ENCODE results near the gene YIF1A. TPM values are rescaled to one million over a fixed set of nuclear protein-coding genes. Genes with fewer than 3 reads are reported as not detected.

Gene YIF1A
- total and polyA plus RNA-seq, 4 donors, result 46.6 to 128 (median 114) TPM

- ATAC-seq (ENCODE audit: insufficient read depth, low FRiP score), result no peak
- no peak for TF ChIP-seq CTCF (IDR thresholded peaks at IDR 0.05; ENCODE audit: control extremely low read depth, extremely low read depth)
- Histone ChIP-seq H3K27me3 (ENCODE audit: control insufficient read depth in 3 of 3, insufficient read depth in 3 of 3, low read length in 2 of 3) (no peaks in the 10 kb centered on the region), H3K36me3 (ENCODE audit: control insufficient read depth in 4 of 4, insufficient read depth in 4 of 4, low read length in 4 of 4) (peaks cover 0 to 3% (median 0%) of the 10 kb centered on the region in 4 donors), H3K9ac (ENCODE audit: insufficient read depth in 1 of 2, low read length in 2 of 2) (peak within 1 kb of the TSS in 1 of 2 donors; percentile 79), H3K4me3 (peak within 1 kb of the TSS; percentile 19), H3K27ac (ENCODE audit: low read depth in 1 of 2, low read length in 1 of 2) (peak within 1 kb of the TSS; percentile 63 to 88), H3K9me3 (ENCODE audit: control insufficient read depth in 4 of 4, insufficient read depth in 3 of 4, low read length in 3 of 4) (no peaks in the 10 kb centered on the region), H3K4me1 (ENCODE audit: control insufficient read depth in 5 of 5, insufficient read depth in 5 of 5, low read length in 5 of 5) (peaks cover 0 to 44% (median 18%) of the 10 kb centered on the region in 5 donors)
- DNase-seq, result peak; percentile 93 to 98 (median 95)
- 10 to 13% methylated on average over 19 to 29 of the region's 29 CpGs for WGBS, 2 donors
These were observed 27.9 kb upstream of the YIF1A start, which contains the start of gene CD248 for GRCh38 chr11:66316849-66317251. Gene CD248, minus strand, starts transcription at chr11:66317044. Its CDS starts 17 bp downstream, at chr11:66317027.

GRCh38 chr11:66315921-66316811 lies 27.2 kb upstream of the YIF1A start:
- H3K27ac ChIP-seq (ENCODE audit: low read depth in 1 of 2, low read length in 1 of 2), result peak overlapping the region in 1 of 2 donors; percentile 54
- H3K4me1 ChIP-seq (ENCODE audit: control insufficient read depth in 5 of 5, insufficient read depth in 5 of 5, low read length in 5 of 5), result peaks cover 0 to 44% (median 18%) of the 10 kb centered on the region in 5 donors
- no peak for ATAC-seq (ENCODE audit: insufficient read depth, low FRiP score)
- H3K4me3 ChIP-seq, result peak overlapping the region; percentile 19
- 70 to 84% methylated on average over 52 of the region's 52 CpGs for WGBS, 2 donors
- no peaks in the 10 kb centered on the region for H3K9me3 ChIP-seq (ENCODE audit: control insufficient read depth in 4 of 4, insufficient read depth in 3 of 4, low read length in 3 of 4)
- TF ChIP-seq CTCF (IDR thresholded peaks at IDR 0.05; ENCODE audit: control extremely low read depth, extremely low read depth), result no peak
- DNase-seq, result peak in 2 of 3 donors; percentile 30 to 38
- no peaks in the 10 kb centered on the region for H3K27me3 ChIP-seq (ENCODE audit: control insufficient read depth in 3 of 3, insufficient read depth in 3 of 3, low read length in 2 of 3)
- H3K36me3 ChIP-seq (ENCODE audit: control insufficient read depth in 4 of 4, insufficient read depth in 4 of 4, low read length in 4 of 4), result peaks cover 0 to 3% (median 0%) of the 10 kb centered on the region in 4 donors
- peak overlapping the region in 1 of 2 donors; percentile 46 for H3K9ac ChIP-seq (ENCODE audit: insufficient read depth in 1 of 2, low read length in 2 of 2)

GRCh38 chr11:66315498-66315885 lies 26.5 kb upstream of the YIF1A start:
- DNase-seq, result no peak

More at GRCh38 chr11:66315498-66315885, 26.5 kb upstream of the YIF1A start:
- Histone ChIP-seq H3K9me3 (ENCODE audit: control insufficient read depth in 4 of 4, insufficient read depth in 3 of 4, low read length in 3 of 4) (no peaks in the 10 kb centered on the region), H3K36me3 (ENCODE audit: control insufficient read depth in 4 of 4, insufficient read depth in 4 of 4, low read length in 4 of 4) (peaks cover 0 to 3% (median 0%) of the 10 kb centered on the region in 4 donors), H3K4me1 (ENCODE audit: control insufficient read depth in 5 of 5, insufficient read depth in 5 of 5, low read length in 5 of 5) (peaks cover 0 to 44% (median 18%) of the 10 kb centered on the region in 5 donors), H3K27me3 (ENCODE audit: control insufficient read depth in 3 of 3, insufficient read depth in 3 of 3, low read length in 2 of 3) (no peaks in the 10 kb centered on the region), H3K9ac (ENCODE audit: insufficient read depth in 1 of 2, low read length in 2 of 2) (peak overlapping the region in 1 of 2 donors; percentile 46), H3K4me3 (no peak overlapping the region), H3K27ac (ENCODE audit: low read depth in 1 of 2, low read length in 1 of 2) (no peak overlapping the region)
- ATAC-seq (ENCODE audit: insufficient read depth, low FRiP score), result no peak
- TF ChIP-seq CTCF (IDR thresholded peaks at IDR 0.05; ENCODE audit: control extremely low read depth, extremely low read depth), result no peak
- 84 to 92% methylated on average over 14 of the region's 14 CpGs for WGBS, 2 donors

Data from lung (tissue), 12 donors.